PFSK-1 (cell line): Measurements from ENCODE around the gene GPR153.

Source experiments
- FOXP2 ChIP-seq: optimal IDR thresholded peaks from 2 replicates; pipeline ENCODE3; 2011; ENCODE audit warnings: borderline replicate concordance, control low read depth, inconsistent platforms; ENCODE audit not compliant: insufficient read depth; ENCODE audit errors: extremely low read length, extremely low read depth
- POLR2AphosphoS5 ChIP-seq: IDR thresholded peaks from 2 replicates; pipeline ENCODE4 v1.6.1; 2012; ENCODE audit warnings: low read depth, mild to moderate bottlenecking, control low read depth, low read length, moderate library complexity
- SIN3A ChIP-seq: IDR thresholded peaks from 2 replicates; pipeline ENCODE4 v1.6.1; 2012; ENCODE audit warnings: mild to moderate bottlenecking, low read length, moderate library complexity, borderline replicate concordance; ENCODE audit not compliant: insufficient read depth
- TAF1 ChIP-seq: IDR thresholded peaks from 2 replicates; pipeline ENCODE4 v1.6.1; 2012; ENCODE audit warnings: low read length, control low read depth, borderline replicate concordance; ENCODE audit not compliant: insufficient read depth
- TF ChIP-seq, protein P1 (sequence below), 2 experiments: IDR thresholded peaks; 2 replicates each; pipeline versions ENCODE4 v1.6.1 to v1.8.0; 2011 to 2012; ENCODE audit warnings: low read depth in 2 of 2, low read length in 2 of 2, control low read depth in 1 of 2, inconsistent platforms in 1 of 2, mild to moderate bottlenecking in 1 of 2, moderate library complexity in 1 of 2; ENCODE audit not compliant: insufficient read depth in 1 of 2

The GPR153 gene

DNA sequence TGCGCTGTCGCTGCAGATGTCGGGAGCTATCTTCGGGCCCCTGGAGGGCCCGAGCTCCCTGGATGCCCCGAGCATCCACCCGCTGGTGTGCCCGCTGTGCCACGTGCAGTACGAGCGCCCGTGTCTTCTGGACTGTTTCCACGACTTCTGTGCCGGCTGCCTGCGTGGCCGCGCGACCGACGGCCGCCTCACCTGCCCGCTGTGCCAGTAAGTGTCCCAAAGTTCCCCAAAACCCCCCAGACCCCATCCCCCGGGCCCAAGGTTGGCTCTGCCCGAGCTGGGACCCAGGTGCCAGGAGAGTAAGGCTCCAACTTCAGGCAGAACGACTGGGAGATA, 54.4 kb downstream of the GPR153 start:
- TF ChIP-seq POLR2AphosphoS5 (no peak), TAF1 (no peak), FOXP2 (no peak), SIN3A (no peak)
- TF ChIP-seq, protein P1, sequence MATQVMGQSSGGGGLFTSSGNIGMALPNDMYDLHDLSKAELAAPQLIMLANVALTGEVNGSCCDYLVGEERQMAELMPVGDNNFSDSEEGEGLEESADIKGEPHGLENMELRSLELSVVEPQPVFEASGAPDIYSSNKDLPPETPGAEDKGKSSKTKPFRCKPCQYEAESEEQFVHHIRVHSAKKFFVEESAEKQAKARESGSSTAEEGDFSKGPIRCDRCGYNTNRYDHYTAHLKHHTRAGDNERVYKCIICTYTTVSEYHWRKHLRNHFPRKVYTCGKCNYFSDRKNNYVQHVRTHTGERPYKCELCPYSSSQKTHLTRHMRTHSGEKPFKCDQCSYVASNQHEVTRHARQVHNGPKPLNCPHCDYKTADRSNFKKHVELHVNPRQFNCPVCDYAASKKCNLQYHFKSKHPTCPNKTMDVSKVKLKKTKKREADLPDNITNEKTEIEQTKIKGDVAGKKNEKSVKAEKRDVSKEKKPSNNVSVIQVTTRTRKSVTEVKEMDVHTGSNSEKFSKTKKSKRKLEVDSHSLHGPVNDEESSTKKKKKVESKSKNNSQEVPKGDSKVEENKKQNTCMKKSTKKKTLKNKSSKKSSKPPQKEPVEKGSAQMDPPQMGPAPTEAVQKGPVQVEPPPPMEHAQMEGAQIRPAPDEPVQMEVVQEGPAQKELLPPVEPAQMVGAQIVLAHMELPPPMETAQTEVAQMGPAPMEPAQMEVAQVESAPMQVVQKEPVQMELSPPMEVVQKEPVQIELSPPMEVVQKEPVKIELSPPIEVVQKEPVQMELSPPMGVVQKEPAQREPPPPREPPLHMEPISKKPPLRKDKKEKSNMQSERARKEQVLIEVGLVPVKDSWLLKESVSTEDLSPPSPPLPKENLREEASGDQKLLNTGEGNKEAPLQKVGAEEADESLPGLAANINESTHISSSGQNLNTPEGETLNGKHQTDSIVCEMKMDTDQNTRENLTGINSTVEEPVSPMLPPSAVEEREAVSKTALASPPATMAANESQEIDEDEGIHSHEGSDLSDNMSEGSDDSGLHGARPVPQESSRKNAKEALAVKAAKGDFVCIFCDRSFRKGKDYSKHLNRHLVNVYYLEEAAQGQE (IDR thresholded peaks at IDR 0.05; ENCODE audit: insufficient read depth in 1 of 2, low read depth in 2 of 2, low read length in 2 of 2), result no peak

DNA sequence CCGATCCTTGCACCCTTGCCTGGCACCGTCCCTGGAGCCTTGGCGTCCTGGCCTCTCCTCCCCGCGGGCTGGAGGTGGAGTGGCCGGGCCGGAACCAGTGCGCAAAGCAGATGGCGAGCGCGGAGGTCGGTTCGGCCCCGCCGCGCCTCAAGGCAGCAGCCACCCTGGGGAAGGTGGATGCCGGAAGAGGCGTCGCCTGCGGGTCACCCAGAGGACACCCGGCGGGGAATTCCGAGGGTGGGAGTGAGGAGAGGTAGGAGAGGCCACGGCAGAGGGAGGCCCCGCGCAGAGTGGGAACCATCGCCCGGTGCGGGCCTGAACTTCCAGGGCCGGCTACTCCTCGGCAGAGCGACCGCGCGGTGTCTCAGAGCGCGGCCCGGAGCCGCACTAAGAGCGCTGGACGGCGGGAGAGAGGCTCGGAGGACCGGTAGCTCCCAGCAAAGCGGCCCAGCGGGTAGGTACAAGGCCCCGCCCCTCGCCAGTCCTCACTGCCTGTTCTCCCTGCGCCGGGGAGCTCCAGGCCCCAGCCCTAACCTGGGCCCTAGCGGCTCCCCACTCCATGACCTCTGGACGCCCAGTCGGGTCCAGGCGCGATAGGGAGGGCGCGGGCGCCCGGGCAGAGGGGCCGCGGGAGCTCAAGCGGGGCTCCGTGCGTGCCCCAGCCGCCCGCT, 54.9 kb downstream of the GPR153 start, which contains the start of gene RNF207:
RNF207 (plus strand) TSS at position 271 of the 671 bp plus-strand sequence. CDS start 417 bp downstream, outside the sequence.
- TF ChIP-seq POLR2AphosphoS5 (no peak), TAF1 (no peak), FOXP2 (no peak), SIN3A (no peak)
- TF ChIP-seq, protein P1 (IDR thresholded peaks at IDR 0.05; ENCODE audit: insufficient read depth in 1 of 2, low read depth in 2 of 2, low read length in 2 of 2), result no peak

DNA sequence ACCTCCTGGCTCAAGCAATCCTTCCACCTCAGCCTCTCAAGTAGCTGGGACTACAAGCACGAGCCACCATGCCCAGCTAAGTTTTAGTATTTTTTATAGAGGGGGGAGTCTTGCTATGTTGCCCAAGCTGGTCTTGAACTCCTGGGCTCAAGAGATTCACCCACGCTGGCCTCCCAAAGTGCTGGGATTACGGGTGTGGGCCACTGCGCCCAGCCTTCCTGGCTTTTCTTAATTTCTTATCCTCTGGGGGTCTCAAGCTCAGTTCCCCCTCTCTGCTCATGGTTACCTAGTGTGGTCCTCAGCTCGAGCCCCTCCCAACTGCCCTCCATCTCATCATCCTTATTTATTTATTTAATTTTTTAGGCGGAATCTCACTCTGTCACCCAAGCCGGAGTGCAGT, 58.6 kb downstream of the GPR153 start:
- no peak for TF ChIP-seq FOXP2
- no peak for TF ChIP-seq POLR2AphosphoS5
- no peak for TF ChIP-seq SIN3A
- no peak for TF ChIP-seq TAF1
- TF ChIP-seq, protein P1 (IDR thresholded peaks at IDR 0.05; ENCODE audit: insufficient read depth in 1 of 2, low read depth in 2 of 2, low read length in 2 of 2), result no peak

DNA sequence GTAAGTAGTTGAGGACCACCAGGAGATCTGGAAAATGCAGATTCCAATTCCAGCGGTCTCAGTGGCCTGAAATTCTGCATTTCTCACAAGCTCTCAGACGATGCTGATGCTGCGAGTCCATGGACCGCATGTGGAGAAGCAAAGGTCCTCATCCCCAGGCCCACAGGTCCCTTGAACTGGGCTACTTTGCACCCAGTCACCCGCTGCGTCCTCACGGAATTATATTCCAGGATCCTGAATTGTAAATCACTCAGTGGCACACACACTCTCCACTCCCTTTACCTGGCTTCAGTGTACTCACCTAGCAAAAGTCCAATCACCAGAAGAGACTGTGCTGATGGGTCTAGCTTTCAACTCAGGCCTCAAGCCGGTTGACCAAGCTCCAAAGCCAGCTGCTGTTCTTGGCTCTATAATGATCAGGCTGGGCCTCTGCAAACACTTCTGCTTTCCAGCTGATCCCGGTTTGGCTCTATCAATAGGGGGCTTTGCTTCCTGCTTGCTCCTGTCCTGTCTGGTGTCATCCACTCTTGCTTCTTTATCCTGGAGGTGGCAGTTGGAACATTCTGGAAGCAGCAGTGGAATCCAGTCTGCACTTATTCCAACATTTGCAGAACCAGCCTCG, 60.6 kb downstream of the GPR153 start:
- no peak for TF ChIP-seq SIN3A
- TF ChIP-seq, protein P1 (IDR thresholded peaks at IDR 0.05; ENCODE audit: insufficient read depth in 1 of 2, low read depth in 2 of 2, low read length in 2 of 2), result no peak
- no peak for TF ChIP-seq FOXP2
- no peak for TF ChIP-seq POLR2AphosphoS5
